GM19324 (cell line): ENCODE data around the gene INPPL1.
"Not testable (repeated sequence)": the region's sequence is repeated elsewhere in the genome, so short reads cannot be mapped to it uniquely, and the experiment has no call there.

Source experiments
- ATAC-seq: cut with Tn5 transposase; IDR thresholded peaks from one replicate; pipeline ENCODE4 v1.9.1; 2021; ENCODE audit warnings: mild to moderate bottlenecking, moderate library complexity; ENCODE audit not compliant: unreplicated experiment, low FRiP score

Gene INPPL1

GRCh38 chr11:72241291-72241781 lies 16.8 kb downstream of the INPPL1 start:
- no peak for ATAC-seq

DNA sequence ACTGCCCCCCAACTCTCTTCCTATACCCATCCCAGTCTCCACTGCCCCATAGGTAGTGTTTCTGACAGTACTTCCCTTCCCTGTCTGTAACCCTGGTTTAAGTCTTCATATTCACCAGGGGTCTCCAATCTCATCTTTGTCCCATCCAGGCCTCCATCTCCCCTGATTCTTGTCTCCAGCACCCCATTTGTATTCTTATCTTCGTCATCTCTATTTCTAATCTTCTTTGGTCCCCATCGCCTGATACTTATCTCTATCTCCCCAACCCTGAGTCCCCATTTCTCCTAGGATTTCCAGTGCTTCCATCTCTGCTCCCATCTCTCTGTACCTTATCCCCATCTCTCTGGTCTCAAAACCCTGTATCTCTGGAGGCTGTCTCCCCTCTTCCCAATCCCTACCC lies 17.6 kb downstream of the INPPL1 start:
- no peak for ATAC-seq

- ATAC-seq = no peak
Measured at GRCh38 chr11:72243173-72244059, 18.8 kb downstream of the INPPL1 start.

GRCh38 chr11:72244060-72244360 lies 19.4 kb downstream of the INPPL1 start, which contains the start of gene PHOX2A:
Gene PHOX2A (minus strand): TSS chr11:72244176. CDS start chr11:72244004, 172 bp downstream.
- no peak for ATAC-seq

DNA sequence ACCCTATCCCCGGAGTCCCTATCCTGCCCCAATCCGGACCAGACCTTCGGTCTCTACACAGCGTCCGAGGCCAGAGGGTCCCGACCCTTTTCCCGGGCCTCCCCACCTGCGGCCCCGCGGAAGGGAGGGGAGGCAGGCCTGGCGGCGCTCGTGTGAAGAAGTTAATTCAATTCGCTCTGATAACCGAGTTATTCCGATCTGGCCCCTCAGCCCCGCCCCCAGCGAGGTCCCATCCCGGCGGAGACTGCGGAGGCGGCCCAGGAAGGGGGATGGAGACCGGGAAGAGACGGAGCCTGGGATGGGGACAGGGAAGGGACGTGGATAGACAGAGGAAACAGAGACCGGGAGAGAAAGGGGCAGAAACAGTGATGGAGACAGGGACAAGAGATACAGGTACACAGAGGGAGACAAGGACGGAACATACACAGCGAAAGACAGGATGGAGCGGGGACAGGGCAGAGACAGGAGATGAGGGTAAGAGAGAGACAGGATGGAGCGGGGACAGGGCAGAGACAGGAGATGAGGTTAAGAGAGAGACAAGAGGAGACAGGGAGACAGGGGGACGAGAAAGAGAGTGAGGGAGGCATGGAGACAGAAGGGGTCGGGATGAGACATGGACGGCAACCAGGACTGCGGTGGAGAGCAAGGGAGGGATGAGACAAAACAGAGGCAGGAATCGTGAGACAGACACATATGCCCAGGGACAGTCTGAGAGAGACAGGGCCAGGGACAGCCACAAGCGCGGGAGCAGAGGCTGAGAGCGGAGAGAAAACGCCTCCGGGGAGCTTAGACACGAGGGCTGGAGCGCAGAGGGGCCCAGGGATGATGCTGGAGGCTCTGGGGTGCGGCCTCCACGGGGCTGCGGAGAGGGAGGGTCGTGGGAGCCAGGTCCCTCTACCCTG lies 20.0 kb downstream of the INPPL1 start:
- ATAC-seq = no peak

GRCh38 chr11:72245263-72245816 lies 20.8 kb downstream of the INPPL1 start:
- no peak for ATAC-seq

DNA sequence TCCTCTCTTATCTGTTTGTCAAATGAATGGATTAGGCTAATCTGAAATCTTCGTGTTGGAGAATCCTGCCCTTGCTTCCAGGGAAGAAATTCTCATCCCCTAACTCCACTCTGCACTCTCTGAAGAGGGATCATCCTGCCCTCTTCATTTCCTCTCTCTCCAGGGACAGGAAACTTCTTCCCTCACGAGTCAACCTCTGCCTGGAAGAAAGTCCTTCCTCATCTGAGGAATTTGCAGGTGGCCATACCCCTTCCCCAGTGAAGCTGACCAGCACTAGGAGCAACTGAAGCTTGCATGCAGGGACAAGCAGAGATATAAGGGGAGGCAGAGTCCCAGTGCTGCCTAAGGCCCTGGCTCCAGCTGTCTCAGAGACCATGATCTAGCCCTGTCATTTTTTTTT lies 23.0 kb downstream of the INPPL1 start:
- no peak for ATAC-seq

GRCh38 chr11:72249961-72250360 lies 25.4 kb downstream of the INPPL1 start:
- no peak for ATAC-seq

GRCh38 chr11:72250661-72251464 lies 26.3 kb downstream of the INPPL1 start:
- ATAC-seq = no peak

DNA sequence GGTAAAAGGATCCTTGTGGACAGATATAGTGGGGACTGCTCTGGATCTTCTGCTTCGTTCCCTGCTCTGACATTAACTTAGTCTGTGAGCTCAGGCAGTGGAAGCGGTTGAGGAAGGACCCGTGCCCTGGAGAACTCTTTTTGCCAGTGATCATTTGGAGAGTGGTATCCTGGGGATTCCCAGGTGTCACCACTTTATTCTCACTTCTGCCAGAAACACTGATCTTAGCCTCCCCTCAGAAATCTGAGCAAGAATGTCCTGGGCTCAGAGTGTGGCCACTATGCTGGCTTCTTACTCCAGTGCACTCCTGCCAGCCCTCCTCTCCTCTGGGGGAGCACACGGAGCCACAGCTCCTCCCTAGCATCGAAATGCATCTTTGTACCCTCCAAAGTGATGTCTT lies 27.0 kb downstream of the INPPL1 start:
- ATAC-seq = no peak

- no peak for ATAC-seq
Measured at GRCh38 chr11:72253392-72253791, 28.8 kb downstream of the INPPL1 start.

GRCh38 chr11:72254299-72254993 lies 29.9 kb downstream of the INPPL1 start:
- ATAC-seq = no peak

DNA sequence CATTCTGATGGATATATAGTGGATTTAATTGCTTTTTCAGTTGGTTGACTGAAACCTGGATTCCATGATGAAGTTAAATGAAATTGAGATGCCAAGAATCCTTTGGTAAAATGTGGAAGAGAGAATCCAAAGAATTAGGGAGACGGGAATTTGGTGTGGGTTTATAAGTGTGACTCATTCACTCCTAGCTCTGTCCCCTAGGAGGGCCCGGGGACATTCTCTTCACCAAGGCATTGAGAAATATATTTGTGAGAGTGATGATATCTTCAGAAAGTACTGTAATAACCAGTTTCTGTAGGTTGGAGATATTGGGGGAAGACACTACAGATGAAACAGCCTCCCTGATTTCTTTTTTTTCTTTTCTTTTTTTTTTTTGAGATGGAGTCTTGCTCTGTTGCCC lies 33.0 kb downstream of the INPPL1 start:
- ATAC-seq = no peak

- ATAC-seq = no peak
Measured at GRCh38 chr11:72259490-72259889, 34.9 kb downstream of the INPPL1 start.

GRCh38 chr11:72260574-72260973 lies 36.0 kb downstream of the INPPL1 start:
- no peak for ATAC-seq

GRCh38 chr11:72263361-72263760 lies 38.8 kb downstream of the INPPL1 start:
- no peak for ATAC-seq

DNA sequence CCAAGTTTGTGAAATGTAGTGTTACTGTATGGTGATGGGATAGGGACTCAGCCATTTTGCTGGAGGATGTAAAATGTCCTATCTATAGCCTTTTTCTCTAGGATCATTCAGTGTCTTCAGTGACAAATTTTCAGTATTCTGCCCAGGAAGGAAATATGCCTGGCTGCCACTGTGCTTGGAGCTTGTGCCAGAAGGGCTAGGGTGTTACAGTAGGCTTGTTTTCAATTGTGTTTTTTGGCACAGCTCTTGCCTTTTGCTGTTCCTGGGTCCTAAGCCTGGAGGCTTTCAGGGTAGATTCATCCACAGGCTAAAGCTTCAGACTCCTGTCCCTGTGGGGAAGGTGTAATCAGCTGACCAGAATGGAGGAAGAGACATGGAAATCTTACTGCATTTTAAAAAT lies 41.4 kb downstream of the INPPL1 start:
- ATAC-seq = no peak

DNA sequence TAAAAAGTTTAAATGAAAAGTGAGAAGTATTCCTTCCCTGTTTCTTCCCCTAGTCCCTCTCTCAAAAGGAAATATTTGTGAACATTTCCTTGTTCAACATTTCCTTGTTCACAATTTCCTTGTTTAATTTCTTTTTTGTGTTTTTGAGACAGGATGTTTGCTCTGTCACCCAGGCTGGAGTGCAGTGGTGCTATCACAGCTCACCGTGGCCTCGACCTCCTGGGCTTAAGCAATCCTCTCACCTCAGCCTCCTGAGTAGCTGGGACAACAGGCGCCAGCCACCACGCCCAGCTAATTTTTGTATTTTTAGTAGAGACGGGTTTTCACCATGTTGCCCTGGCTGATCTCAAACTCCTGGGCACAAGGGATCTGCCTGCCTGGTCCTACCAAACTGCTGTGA lies 42.4 kb downstream of the INPPL1 start:
- ATAC-seq = not testable (repeated sequence)

GRCh38 chr11:72267956-72268617 lies 43.5 kb downstream of the INPPL1 start:
- no peak for ATAC-seq
